ENCODE data around the gene CETP. TPM values are rescaled to one million over a fixed set of nuclear protein-coding genes. Genes with fewer than 3 reads are reported as not detected.

CETP gene
- total and polyA plus RNA-seq, 4 donors, result 3.3 to 24.0 (median 6.3) TPM

DNA sequence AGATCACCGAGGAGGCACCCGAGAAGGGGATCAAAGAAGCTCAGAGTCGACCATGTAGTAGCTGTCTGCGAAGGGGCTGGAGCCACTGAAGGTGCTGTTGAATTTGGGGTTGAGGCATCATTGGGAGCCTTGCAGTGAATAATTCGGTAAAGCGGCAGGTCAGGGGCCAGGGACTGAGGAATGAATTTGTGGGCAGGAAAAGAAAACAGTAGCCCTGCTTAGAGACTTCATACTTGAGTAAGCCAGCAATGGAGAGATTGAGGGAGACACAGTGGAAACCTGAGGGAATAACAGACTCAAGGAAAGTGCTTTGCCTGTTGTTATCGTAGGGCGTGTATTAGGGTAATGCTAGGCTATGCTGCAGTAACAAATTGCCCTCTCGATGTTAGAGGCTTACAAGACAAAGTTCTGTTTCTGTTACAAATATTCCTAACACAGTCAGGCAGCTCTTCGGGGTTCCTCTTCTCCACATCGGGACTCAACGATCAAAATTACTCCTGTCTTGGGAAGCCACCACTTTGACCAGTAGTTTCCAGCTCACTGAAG is 43.2 kb upstream of the CETP start:
- Histone ChIP-seq H3K9ac (ENCODE audit: low read depth in 1 of 2, low read length in 2 of 2) (no peak overlapping the region), H3K4me1 (ENCODE audit: control insufficient read depth in 4 of 4, insufficient read depth in 4 of 4, low read length in 3 of 4) (peaks cover 0 to 20% (median 7%) of the 10 kb centered on the region in 4 donors), H3K9me3 (ENCODE audit: control insufficient read depth in 4 of 4, low read length in 3 of 4) (no peaks in the 10 kb centered on the region), H3K27me3 (ENCODE audit: control insufficient read depth in 4 of 4, insufficient read depth in 4 of 4, low read length in 3 of 4) (no peaks in the 10 kb centered on the region), H3K36me3 (ENCODE audit: control insufficient read depth in 4 of 4, insufficient read depth in 3 of 4, low read depth in 1 of 4, low read length in 3 of 4) (no peaks in the 10 kb centered on the region), H3K4me3 (ENCODE audit: low read depth in 1 of 3, low read length in 3 of 3) (no peak overlapping the region), H3K27ac (ENCODE audit: low read depth in 1 of 2, low read length in 2 of 2) (no peak overlapping the region)
- 94% methylated on average over 12 of the region's 12 CpGs for WGBS
- TF ChIP-seq, protein P1, sequence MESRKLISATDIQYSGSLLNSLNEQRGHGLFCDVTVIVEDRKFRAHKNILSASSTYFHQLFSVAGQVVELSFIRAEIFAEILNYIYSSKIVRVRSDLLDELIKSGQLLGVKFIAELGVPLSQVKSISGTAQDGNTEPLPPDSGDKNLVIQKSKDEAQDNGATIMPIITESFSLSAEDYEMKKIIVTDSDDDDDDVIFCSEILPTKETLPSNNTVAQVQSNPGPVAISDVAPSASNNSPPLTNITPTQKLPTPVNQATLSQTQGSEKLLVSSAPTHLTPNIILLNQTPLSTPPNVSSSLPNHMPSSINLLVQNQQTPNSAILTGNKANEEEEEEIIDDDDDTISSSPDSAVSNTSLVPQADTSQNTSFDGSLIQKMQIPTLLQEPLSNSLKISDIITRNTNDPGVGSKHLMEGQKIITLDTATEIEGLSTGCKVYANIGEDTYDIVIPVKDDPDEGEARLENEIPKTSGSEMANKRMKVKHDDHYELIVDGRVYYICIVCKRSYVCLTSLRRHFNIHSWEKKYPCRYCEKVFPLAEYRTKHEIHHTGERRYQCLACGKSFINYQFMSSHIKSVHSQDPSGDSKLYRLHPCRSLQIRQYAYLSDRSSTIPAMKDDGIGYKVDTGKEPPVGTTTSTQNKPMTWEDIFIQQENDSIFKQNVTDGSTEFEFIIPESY (IDR thresholded peaks at IDR 0.05), result no peak
- DNase-seq (ENCODE audit: low spot score), result no peak

DNA sequence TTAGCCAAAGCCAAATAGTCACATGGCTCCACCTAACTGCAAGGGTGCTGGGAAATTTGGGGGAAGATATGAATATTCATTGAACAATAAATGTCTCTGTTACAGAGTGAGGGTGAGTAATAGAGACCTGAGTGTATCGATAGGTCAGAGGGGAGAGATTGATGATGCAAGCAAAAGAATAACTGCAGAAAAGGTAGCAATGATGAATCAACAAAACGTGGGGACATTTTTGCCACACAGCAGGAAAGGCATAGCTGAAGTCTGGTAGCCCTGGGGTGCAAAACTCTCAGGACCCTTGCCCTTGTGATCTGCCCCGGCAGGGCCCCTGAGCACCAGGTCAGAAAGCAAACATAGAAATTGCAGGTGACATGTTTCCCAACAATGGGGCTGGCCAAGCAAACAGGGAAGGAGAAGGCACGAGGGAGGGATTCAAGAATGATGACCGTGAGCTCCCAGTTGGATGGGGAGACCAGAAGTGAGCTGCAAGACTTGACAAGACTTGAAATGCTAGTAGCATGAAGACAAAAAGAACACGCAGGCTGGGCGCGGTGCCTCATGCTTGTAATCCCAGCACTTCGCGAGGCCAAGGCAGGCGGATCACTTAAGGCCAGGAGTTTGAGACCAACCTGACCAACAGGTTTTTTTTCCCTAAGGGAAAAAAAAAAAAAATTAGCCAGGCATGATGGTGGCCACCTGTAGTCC is 42.5 kb upstream of the CETP start:
- WGBS, result 70% methylated on average over 11 of the region's 11 CpGs
- no peaks in the 10 kb centered on the region for H3K27me3 ChIP-seq (ENCODE audit: control insufficient read depth in 4 of 4, insufficient read depth in 4 of 4, low read length in 3 of 4)
- no peak overlapping the region for H3K4me3 ChIP-seq (ENCODE audit: low read depth in 1 of 3, low read length in 3 of 3)
- no peaks in the 10 kb centered on the region for H3K36me3 ChIP-seq (ENCODE audit: control insufficient read depth in 4 of 4, insufficient read depth in 3 of 4, low read depth in 1 of 4, low read length in 3 of 4)
- H3K4me1 ChIP-seq (ENCODE audit: control insufficient read depth in 4 of 4, insufficient read depth in 4 of 4, low read length in 3 of 4), result peaks cover 0 to 21% (median 7%) of the 10 kb centered on the region in 4 donors
- H3K27ac ChIP-seq (ENCODE audit: low read depth in 1 of 2, low read length in 2 of 2), result no peak overlapping the region
- no peak for DNase-seq (ENCODE audit: low spot score)
- peak; percentile 56 to 78 for TF ChIP-seq RXRA (IDR thresholded peaks at IDR 0.05)
- TF ChIP-seq, protein P2, sequence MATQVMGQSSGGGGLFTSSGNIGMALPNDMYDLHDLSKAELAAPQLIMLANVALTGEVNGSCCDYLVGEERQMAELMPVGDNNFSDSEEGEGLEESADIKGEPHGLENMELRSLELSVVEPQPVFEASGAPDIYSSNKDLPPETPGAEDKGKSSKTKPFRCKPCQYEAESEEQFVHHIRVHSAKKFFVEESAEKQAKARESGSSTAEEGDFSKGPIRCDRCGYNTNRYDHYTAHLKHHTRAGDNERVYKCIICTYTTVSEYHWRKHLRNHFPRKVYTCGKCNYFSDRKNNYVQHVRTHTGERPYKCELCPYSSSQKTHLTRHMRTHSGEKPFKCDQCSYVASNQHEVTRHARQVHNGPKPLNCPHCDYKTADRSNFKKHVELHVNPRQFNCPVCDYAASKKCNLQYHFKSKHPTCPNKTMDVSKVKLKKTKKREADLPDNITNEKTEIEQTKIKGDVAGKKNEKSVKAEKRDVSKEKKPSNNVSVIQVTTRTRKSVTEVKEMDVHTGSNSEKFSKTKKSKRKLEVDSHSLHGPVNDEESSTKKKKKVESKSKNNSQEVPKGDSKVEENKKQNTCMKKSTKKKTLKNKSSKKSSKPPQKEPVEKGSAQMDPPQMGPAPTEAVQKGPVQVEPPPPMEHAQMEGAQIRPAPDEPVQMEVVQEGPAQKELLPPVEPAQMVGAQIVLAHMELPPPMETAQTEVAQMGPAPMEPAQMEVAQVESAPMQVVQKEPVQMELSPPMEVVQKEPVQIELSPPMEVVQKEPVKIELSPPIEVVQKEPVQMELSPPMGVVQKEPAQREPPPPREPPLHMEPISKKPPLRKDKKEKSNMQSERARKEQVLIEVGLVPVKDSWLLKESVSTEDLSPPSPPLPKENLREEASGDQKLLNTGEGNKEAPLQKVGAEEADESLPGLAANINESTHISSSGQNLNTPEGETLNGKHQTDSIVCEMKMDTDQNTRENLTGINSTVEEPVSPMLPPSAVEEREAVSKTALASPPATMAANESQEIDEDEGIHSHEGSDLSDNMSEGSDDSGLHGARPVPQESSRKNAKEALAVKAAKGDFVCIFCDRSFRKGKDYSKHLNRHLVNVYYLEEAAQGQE (IDR thresholded peaks at IDR 0.05), result no peak
- no peak for TF ChIP-seq FOXA1 (IDR thresholded peaks at IDR 0.05)
- TF ChIP-seq, protein P3, sequence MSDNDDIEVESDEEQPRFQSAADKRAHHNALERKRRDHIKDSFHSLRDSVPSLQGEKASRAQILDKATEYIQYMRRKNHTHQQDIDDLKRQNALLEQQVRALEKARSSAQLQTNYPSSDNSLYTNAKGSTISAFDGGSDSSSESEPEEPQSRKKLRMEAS (IDR thresholded peaks at IDR 0.05), result peak; percentile 24
- no peak for TF ChIP-seq NR2F2 (IDR thresholded peaks at IDR 0.05)
- no peak for TF ChIP-seq FOXA2 (IDR thresholded peaks at IDR 0.05)
- TF ChIP-seq, protein P1 (IDR thresholded peaks at IDR 0.05), result no peak
- no peak for TF ChIP-seq TAF1 (conservative IDR thresholded peaks at IDR 0.05)
- TF ChIP-seq, protein P4, sequence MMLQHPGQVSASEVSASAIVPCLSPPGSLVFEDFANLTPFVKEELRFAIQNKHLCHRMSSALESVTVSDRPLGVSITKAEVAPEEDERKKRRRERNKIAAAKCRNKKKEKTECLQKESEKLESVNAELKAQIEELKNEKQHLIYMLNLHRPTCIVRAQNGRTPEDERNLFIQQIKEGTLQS (IDR thresholded peaks at IDR 0.05), result peak; percentile 20
- no peak for TF ChIP-seq HNF4G (IDR thresholded peaks at IDR 0.05)
- no peak for TF ChIP-seq YY1 (IDR thresholded peaks at IDR 0.05)
- peak; percentile 25 for TF ChIP-seq SP1 (IDR thresholded peaks at IDR 0.05)
- TF ChIP-seq HNF4A (conservative IDR thresholded peaks at IDR 0.05), result peak; percentile 73 to 75
- TF ChIP-seq RAD21 (IDR thresholded peaks at IDR 0.05), result no peak
- TF ChIP-seq GABPA (IDR thresholded peaks at IDR 0.05 in 1 of 2, conservative IDR thresholded peaks at IDR 0.05 in 1 of 2), result no peak
- no peak for TF ChIP-seq EGR1 (IDR thresholded peaks at IDR 0.05; ENCODE audit: low read depth in 2 of 2)
- TF ChIP-seq, protein P5, sequence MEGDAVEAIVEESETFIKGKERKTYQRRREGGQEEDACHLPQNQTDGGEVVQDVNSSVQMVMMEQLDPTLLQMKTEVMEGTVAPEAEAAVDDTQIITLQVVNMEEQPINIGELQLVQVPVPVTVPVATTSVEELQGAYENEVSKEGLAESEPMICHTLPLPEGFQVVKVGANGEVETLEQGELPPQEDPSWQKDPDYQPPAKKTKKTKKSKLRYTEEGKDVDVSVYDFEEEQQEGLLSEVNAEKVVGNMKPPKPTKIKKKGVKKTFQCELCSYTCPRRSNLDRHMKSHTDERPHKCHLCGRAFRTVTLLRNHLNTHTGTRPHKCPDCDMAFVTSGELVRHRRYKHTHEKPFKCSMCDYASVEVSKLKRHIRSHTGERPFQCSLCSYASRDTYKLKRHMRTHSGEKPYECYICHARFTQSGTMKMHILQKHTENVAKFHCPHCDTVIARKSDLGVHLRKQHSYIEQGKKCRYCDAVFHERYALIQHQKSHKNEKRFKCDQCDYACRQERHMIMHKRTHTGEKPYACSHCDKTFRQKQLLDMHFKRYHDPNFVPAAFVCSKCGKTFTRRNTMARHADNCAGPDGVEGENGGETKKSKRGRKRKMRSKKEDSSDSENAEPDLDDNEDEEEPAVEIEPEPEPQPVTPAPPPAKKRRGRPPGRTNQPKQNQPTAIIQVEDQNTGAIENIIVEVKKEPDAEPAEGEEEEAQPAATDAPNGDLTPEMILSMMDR (IDR thresholded peaks at IDR 0.05; ENCODE audit: low read depth, low read length, missing input control), result no peak
- no peak for TF ChIP-seq JUND (IDR thresholded peaks at IDR 0.05)
- no peaks in the 10 kb centered on the region for H3K9me3 ChIP-seq (ENCODE audit: control insufficient read depth in 4 of 4, low read length in 3 of 4)
- H3K9ac ChIP-seq (ENCODE audit: low read depth in 1 of 2, low read length in 2 of 2), result no peak overlapping the region

All from liver (tissue), 9 donors.